SK-MEL-5 (cell line): ENCODE measurements around the gene PDE11A. TPM values are rescaled to one million over a fixed set of nuclear protein-coding genes. Genes with fewer than 3 reads are reported as not detected.

Source experiments
- DNase-seq: peaks from one replicate; pipeline ENCODE4 v3.0.0-alpha.2; 2016; ENCODE audit warnings: low read depth, low spot score
- in situ Hi-C: cut with HindIII; loops from 2 replicates; pipeline ENCODE4 v1.10.0; 2016; ENCODE audit warnings: low sequenced_read_pairs, high pct_unique_total_duplicates, low pct_unique_long_range_greater_than_20kb
- total RNA-seq: library from RNA; depleted of rRNA; stranded (reverse); fragments of >200 nt; shearing (Covaris generic); gene quantifications from 2 replicates; pipeline ENCODE4 v1.2.3, GENCODE V29; 2014

Gene PDE11A
- total RNA-seq, 1 experiment from 2014 or later, result 1.7 TPM

DNA sequence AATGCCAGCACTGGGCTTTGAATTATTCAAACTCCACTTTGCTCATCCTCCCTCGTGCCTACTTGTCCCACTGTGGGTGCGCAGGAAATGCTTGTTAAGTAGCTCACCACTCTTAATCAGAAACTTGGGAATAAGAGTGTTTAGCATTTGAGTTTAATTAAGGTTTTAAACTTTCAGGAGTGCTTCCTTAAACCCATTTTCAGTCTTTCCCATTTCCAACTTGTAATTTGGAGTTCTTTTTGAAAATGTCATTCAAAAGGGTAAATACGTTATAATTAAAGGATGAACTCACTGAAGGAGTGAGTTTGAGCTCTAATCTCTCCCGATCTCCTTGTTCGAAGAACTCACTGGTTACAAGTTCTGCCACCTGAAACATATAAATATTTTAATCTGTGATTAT, 403.4 kb downstream of the PDE11A start:
- no peak for DNase-seq
- in situ Hi-C loops, result no loop called here

DNA sequence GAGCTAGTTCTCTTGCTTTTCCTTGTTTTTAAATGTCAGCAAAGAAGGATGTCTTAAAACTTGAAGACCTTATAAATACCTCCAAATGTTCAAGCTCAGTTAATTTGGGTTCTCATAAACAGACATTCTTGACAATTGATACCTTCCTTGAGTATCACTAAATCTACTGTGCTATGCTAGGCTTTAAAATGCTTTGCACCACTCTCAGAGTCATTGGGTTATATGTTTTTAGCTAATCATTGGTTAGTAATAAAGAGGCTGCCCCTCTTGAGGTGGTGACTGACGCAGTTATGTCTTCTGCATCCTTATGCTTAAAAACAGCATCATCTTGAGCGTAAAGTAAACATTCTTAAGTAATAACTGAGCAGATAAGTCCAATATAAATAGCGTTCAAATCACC, 404.0 kb downstream of the PDE11A start:
- DNase-seq, result no peak
- in situ Hi-C loops, result no loop called here

DNA sequence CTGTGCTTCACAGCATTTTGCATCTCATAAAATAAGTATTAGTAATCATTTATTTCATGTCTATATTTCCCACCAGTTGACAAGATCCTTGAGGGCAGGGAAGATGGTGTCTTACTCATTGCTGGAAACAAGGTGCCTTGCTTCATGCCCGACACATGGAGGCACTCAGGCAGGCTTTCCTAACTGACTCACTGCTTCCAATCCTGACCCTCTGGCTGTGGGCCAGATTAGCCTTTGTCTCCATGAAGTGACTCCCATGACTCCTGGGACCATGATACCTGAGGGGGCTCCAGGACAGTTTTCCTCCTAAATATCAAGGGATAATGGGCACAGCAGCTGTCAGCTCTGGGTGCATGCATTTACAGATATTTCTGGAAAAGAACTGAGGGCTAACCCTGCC, 405.0 kb downstream of the PDE11A start:
- DNase-seq, result peak; percentile 14
- in situ Hi-C loops, result no loop called here

DNA sequence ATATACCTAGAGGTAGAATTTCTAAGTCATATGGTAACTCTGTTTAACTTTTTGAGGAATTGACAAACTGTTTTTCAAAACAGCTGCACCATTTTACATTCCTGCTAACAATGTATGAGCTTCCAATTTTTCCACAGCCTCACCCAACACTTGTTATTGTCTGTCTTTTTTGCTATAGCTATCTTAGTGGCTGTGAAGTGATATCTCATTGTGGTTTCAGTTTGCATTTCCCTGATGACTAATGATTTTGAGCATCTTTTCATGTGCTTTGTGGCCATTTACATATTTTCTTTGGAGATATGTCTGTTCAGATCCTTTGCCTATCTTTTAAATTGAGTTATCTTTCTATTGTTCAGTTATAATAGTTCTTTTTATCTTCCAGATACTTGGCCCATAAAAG, 406.2 kb downstream of the PDE11A start:
- in situ Hi-C loops, result no loop called here
- no peak for DNase-seq

DNA sequence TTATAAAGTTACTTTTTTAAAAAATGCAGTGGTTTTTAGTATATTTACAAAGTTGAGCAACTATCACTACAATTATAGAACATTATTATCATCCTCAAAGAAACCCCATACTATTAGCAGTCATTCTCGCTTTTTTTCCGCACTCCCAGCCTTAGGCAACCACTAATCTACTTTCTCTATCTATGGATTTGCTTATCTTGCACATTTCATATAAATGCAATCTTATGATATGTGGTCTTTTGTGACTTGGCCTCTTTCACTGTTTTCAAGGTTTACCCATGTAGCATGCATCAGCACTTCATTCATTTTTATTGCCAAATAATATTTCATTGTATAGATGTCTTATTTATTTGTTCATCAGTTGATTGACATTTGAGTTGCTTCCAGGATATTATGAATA, 406.6 kb downstream of the PDE11A start:
- DNase-seq, result no peak
- in situ Hi-C loops, result no loop called here

DNA sequence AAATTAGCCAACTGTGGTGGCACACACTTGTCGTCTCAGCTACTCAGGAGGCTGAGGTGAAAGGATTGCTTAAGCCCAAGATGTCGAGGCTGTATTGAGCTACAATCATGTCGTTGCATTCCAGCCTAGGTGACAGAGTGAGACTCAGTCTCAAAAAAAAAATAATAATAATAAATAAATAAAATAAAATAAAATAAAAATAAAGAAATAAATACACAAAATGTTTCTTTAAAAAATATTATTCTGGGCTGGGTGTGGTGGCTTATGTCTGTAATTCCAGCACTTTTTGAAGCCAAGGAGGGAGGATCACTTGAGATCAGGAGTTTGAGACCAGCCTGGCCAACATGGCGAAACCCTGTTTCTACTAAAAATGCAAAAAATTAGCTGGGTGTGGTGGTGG, 407.2 kb downstream of the PDE11A start:
- DNase-seq, result no peak
- in situ Hi-C loops, result no loop called here

DNA sequence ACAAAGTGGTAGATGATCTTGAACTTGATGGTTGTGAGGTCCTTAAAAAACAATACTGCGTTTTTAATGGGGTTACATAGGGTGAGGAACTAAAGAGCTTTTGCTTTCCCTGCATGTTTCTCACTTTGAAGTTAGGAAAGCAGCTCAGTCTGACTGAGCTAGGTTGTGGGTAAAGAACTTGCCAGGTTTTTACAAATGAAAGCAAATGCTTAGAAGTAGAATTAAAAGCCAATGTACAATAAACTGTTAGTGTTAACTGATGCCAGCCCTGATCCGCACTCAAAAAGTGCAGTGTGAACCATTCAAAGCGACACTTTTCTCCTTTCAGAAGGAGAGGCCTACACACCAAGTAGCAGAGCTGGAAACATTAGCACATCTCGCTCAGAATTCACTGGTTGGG, 409.7 kb downstream of the PDE11A start:
- in situ Hi-C loops, result no loop called here
- no peak for DNase-seq

DNA sequence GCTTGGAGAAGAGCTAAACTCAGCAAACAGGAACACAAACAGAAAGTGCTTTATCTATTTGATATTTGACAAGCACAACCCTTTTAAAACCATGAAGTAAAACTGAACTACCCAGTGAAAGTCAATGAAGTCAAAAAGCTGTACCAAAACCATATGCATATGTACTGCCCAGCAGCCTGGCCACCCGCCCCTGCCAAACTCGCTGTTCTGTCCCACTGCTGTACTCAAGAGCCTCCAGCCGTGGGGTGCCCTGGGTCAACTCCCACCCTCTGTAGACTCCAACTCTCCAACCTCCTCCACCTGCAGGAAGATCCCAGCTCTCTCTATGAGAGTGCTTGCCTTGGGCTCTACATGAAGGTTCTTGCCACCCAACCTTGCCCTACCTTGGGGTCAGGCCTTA, 411.8 kb downstream of the PDE11A start:
- in situ Hi-C loops, result no loop called here
- no peak for DNase-seq

DNA sequence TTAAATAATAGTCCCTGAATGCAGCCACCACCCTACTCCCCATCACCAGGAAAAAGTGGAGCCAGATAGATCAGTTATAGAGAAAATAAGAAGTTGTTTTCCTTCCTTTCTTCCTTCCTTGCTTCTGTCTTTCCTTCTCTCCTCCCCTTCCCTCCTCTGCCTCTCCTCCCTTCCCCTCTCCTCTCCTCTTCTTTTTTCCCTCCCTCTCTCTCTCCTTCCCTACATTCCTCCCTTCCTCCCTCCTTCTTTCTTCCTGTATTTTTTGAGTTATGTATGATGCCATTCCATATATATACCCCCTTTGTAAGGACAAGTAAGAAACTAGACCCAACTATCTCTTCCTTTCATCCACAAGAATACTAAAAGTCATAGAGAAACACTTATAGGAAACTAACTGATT, 414.3 kb downstream of the PDE11A start:
- in situ Hi-C loops, result no loop called here
- no peak for DNase-seq

DNA sequence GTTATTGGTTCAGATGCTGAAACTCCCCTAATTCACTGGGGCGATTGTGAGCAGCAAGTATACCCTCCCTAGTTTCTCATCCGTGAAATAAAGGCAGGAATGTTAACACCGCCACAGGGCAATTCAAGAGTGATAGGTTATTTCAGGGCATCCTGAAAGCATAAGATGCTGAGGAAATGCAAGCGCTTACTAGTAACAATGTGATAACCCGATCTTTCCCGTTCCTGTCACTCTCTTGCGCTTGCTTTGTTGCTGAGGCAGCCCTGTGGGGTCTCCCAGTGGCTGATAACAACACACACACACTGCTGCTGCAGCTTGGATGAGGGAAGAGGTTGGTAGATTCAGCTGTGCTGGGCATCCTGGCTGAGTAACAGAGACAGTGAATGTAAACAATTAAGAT, 420.7 kb downstream of the PDE11A start:
- DNase-seq, result no peak
- in situ Hi-C loops, result no loop called here

DNA sequence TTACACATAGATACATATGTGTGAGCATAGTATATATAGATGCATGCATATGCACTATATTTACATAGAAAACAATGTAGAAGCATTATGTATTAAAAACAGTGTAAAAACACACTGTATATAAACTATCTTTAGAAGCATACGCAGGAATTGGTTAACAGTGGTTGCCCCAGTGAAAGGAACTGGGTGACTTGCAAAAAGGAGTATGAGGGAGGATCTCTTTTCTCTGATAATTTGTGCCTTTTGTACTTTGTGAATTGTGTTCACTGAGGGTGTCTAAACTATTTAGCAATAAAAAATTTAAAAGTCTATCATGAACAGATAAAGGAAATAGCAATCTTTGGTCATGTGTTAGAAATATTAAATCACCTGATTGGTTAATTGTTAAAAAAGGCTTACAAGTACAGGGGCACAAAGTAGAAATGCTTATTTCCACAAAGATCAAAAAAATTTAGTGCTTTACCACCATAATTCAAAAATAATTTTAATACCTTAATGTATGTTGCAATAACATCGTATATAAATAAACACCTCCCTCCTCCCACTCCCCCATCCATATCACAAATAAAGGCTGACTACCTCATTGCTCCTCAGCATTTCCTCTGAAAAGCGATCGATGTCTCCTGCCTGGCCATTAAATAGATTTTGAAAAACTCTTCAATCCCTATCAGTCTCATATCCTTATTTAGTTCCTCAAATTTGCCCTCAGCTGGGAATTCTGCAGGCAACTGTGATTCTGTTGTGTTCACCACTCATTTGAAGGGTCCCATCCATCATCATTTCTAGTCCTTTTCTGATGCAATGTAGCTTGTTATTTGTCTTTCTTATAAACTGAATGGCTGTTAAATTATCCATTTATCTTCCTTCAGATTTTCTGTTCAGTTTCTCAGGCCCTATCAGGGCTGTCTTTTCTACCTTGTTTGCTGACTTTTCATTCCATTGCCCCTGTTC, 422.7 kb downstream of the PDE11A start:
- DNase-seq, result no peak
- in situ Hi-C loops, result no loop called here

DNA sequence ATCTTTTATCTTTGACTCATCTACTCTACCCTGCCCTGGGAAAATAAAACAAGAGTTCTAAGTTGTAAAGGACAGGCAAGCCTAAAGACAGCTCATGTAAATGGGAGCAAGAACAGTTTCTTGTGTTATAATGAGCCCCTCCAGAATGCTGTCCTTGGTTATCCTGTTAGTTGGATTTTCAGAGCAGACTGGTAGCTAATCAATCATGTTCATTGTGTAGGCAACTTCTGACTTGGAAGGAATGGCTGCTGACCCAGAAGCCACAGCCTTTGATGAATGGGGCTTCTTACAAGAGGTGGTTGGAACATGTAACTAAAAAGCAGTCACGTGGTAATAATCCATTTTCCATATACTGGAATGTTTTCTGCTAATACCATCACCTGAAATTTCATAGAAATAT, 425.8 kb downstream of the PDE11A start:
- peak; percentile 82 for DNase-seq
- in situ Hi-C loops, result no loop called here

DNA sequence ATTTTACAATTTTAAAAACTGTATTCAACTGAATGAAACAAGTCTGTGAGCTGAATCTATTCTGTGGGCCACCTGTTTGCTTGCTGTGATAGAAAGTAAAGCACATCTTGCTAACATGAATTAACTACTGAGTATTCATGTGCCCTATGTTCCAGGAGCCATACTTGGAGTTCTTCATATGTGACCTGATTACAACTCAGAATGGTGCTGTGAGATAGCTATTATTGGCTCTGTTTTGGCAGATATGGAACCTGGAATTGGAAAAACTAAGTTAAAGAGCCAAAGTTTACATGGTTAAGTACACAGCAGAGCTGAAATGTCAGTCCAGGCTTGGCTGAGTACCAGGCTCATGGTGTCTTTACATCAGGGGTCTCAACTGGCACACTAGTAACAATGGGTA, 426.3 kb downstream of the PDE11A start:
- in situ Hi-C loops, result no loop called here
- DNase-seq, result no peak

DNA sequence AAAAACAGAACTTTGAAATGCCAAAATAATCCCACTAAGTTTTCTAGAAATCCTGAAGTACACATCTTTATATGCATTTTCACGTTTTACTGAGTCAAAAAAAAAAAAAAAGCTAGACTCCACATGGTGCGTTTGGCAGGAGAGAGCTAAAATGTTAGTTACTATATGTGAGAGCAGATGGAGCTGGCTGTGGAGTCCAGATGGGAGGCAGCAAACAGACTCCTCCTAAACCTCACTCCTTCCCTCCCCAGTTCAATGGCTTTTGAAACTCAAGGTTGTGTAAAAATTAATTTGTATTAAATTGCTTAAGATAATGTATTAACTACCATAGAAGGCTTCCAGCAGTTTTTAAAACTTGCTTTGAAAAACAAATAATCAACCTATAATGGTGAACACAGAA, 431.2 kb downstream of the PDE11A start:
- in situ Hi-C loops, result no loop called here
- no peak for DNase-seq

DNA sequence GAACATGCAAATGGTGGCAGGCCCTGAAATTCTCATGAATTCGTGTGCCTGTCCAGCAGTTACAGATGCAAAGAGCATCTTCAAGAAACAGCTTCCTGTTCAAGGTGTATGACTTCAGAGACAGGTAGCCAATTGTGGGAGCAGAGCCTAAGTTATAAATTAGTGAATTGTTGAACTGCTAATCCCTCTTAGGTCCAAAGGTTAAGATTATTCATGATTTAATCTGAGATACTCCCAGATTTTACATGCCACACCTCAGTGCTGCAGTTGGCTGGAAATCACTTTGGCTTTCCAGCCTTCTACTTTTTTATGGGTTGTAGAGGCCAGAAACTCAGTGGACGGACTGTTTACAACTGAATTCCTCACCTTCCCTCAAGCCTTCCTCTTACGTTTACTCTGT, 432.2 kb downstream of the PDE11A start:
- no peak for DNase-seq
- in situ Hi-C loops, result no loop called here

DNA sequence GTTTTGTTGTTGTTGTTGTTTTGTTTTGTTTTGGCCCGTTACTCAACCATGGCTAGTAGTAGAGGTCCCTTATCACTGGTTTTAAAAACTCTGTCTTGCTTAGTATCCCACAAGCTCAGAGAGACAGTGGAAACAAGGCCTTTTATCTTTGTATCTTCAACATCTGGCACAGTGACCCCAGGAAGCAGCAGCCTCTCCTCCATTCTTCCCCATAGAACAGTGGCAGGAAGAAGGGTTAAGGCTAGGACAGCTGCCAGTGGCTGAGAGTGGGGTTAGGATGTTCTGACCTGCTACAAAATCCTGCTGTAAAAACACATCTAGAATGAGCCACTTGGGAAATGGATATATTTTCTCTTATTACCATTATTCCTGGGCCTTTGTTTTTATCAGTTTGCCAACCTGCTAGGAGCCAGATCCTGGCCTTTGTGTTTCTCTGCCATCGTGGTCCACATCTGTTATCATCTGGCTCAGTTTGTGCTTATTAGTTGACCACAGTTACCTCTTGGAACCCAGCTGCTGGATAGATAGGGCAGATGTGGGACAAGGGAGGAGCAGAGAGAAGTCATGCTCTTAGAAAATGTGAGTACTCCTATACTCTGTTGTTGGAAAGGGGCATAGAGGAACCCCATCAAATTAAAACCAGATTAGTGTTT, 433.2 kb downstream of the PDE11A start:
- no peak for DNase-seq
- in situ Hi-C loops, result no loop called here

DNA sequence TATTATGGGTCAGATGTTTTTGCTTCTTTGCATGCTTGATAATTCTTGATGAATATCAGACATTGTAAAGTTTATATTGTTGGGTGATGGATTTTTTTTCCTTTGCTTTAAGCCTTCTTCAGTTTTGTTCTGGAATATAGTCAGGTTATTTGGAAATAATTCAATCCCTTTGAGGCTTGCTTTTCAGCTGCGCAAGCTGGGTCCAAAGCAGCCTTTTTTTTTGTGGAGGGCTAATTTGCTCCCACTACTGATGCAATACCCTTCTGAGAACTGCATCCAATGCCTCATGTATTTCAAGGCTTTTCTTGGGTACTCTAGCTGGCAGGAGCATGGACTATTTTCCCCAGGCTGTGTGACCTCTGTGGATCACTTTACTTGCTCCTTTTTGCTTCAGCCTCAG, 434.1 kb downstream of the PDE11A start:
- in situ Hi-C loops, result no loop called here
- no peak for DNase-seq

DNA sequence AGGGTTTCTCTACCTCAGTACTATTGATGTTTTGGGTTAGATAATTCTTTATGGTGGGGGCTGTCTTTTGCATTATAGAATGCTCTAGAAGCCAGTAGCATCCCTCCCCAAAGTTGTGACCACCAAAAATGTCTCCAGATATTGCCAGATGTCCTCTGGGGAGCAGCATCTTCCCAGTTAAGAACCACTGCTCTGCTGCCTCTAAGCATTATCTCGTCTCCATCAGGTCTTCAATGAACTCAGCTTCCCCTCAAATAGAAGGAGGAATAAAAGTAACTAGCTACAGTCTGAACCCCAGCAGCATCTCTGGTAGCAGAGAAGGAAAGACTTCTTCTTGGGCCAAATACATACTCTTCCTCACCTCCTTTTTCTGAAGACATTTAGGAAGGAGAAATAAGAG, 435.9 kb downstream of the PDE11A start:
- peak; percentile 24 for DNase-seq
- in situ Hi-C loops, result no loop called here

DNA sequence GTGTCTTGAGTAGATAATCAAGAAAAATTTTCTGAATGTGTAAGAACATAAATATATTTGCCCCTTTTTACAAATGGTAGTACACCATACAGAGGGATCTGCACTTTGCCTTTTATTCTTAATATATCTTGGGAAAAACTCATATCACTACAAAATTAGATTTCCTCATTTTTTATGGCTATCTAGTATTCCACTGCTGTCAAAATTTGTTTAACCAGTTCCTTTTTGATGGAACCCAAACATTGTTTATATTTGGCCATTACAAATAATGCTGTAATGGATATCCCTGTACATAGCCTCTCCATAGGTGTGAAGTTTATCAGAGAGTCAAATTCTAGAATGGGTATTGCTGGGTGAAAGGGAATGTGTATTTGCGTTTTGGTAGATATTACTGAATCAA, 436.9 kb downstream of the PDE11A start:
- in situ Hi-C loops, result no loop called here
- DNase-seq, result no peak
